ENCODE measurements around the gene CDH4.

CDH4 gene

DNA sequence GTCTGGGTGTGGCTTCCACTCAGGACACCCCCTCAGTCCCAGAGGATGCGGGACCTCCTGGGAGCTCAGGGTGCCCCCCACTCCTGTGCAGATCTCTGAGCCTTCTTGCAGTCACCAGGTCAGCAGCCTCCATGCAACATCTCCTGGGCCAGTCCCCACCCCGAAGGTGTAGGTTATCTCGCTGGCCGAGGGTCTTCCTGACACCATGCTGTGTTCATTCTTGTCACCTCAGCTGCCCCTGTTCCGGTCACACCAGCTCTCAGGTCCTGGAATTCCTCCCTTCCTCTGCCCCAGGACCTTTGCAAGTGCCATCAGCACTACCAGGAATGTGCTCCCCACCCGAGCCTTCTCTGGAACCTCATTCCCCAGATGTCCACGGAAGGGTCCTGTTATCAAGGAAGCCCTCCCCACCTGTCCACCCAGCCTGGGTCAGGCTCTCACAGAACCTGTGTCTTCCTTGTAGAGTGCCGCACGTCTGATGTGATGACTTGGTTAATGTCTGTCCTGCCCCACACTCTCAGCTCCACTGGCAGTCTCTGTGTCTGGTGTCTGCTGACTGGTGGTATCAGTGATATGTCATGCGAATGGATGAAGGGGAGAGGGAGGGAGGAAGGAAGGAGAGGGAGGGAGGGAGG, 484.1 kb downstream of the CDH4 start:
- DNase-seq (ENCODE audit: extremely low spot score) = no peak
- TF ChIP-seq CTCF (IDR thresholded peaks at IDR 0.05; ENCODE audit: control extremely low read depth, extremely low read depth, low read depth, missing control alignments) = no peak
- ChIA-PET POLR2A (no interaction called here), CTCF (no interaction called here)

- TF ChIP-seq CTCF (IDR thresholded peaks at IDR 0.05; ENCODE audit: control extremely low read depth, extremely low read depth, low read depth, missing control alignments) = no peak
- POLR2A ChIA-PET = no interaction called here
- CTCF ChIA-PET = no interaction called here
- no peak for DNase-seq (ENCODE audit: extremely low spot score)
These were observed 484.8 kb downstream of the CDH4 start for GRCh38 chr20:61736751-61737310.

DNA sequence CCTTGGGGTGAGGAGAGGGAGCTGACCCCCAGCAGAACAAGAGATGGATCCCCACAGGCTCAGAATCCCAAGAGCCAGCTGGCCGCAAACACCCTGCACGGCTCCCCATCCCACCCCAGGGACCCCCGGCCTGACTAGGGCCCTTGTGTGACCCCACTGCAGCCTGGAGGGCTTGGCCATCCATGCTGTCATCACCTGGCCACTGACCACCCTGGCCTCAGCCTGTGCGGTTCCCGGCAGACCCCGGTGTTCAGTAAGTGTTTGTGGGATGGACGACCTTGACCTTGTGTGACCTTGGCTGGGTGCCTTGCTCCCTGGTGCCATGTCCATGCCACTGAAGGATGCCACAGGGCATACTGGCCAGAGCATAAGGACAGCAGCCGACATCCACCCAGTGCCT, 485.3 kb downstream of the CDH4 start:
- ChIA-PET CTCF (no interaction called here), POLR2A (no interaction called here)
- no peak for TF ChIP-seq CTCF (IDR thresholded peaks at IDR 0.05; ENCODE audit: control extremely low read depth, extremely low read depth, low read depth, missing control alignments)
- no peak for DNase-seq (ENCODE audit: extremely low spot score)

GRCh38 chr20:61737812-61738443, 485.9 kb downstream of the CDH4 start:
- POLR2A ChIA-PET = no interaction called here
- CTCF ChIA-PET = no interaction called here
- no peak for DNase-seq (ENCODE audit: extremely low spot score)
- TF ChIP-seq CTCF (IDR thresholded peaks at IDR 0.05; ENCODE audit: control extremely low read depth, extremely low read depth, low read depth, missing control alignments) = no peak

GRCh38 chr20:61738601-61739069, 486.6 kb downstream of the CDH4 start:
- DNase-seq (ENCODE audit: extremely low spot score) = no peak
- CTCF ChIA-PET = no interaction called here
- TF ChIP-seq CTCF (IDR thresholded peaks at IDR 0.05; ENCODE audit: control extremely low read depth, extremely low read depth, low read depth, missing control alignments) = no peak
- POLR2A ChIA-PET = no interaction called here

DNA sequence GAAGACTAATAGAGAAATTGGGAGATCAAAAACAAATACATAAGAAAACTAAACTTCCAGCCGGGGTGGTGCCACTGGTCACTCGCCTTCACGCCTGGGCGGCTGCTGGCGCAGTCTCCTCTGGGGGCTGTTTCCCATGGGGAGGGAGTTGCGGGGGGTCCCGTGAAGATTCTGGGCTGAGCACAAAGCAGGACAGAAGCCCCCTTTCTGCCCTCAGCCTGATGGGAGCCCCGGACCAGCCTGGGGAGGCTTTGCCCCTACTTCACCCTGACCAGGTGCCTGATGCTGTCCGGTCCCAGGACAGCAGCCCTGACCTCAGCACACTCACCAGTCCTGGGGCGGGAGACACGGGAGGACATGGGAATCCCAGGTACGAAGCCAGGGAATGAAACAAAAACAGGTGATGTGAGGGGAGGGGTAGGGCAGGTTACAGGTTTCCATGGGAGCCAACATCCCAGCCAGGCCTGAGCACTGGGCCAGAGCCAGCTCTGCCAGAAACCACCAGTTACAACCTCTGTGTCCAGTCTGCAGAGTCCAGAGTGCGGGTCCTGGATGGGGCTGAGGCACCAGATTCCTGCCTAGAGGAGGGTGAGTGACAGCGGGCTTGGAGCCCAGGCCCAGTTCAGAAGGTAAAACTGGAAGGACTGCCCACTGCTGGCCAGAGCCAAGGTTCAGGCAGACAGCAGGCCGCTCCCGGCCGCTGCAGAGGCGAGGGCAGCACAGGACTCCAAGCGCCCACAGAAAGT, 487.2 kb downstream of the CDH4 start:
- DNase-seq (ENCODE audit: extremely low spot score) = no peak
- CTCF ChIA-PET = no interaction called here
- POLR2A ChIA-PET = no interaction called here
- TF ChIP-seq CTCF (IDR thresholded peaks at IDR 0.05; ENCODE audit: control extremely low read depth, extremely low read depth, low read depth, missing control alignments) = no peak
